ENCODE data around the gene NPAS3. TPM values are rescaled to one million over a fixed set of nuclear protein-coding genes. Genes with fewer than 3 reads are reported as not detected.

NPAS3 gene
- total RNA-seq, 1 experiment from 2014 or later: not detected

DNA sequence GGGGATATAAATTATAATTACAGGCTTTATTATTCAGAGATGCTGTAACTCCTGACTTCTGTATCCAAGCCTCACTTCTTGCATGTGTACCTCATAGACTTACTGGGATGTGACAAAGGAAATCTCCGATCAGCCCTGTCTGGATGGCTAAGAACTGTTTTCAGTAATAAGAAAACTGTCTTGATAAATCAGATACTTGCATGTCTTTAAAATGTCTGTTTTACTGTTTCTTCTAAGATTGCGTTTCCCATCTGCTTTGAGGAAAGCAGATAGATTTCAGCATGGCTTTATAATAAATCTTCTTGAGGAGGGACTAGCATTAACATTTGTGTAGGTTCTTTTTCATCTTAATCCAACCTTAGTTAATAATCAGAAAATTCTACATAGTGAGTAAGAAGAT is 616.3 kb downstream of the NPAS3 start:
- H3K36me3 ChIP-seq (ENCODE audit: control insufficient read depth in 1 of 2, insufficient read depth in 2 of 2, low read length in 2 of 2): no peaks in the 10 kb centered on the region
- intact Hi-C loops (cut with micrococcal nuclease): no loop called here
- no peak overlapping the region for H3K27ac ChIP-seq (ENCODE audit: low read depth, low read length)
- CTCF ChIA-PET: no interaction called here
- no peak overlapping the region for H3K4me2 ChIP-seq (ENCODE audit: low read length)
- DNase-seq (ENCODE audit: low read depth, low spot score) (no peak), ATAC-seq (no peak)
- H2AFZ ChIP-seq (ENCODE audit: low read depth, low read length, poor library complexity, severe bottlenecking): no peak overlapping the region
- H3K9me2 ChIP-seq (ENCODE audit: insufficient read depth): no peaks in the 10 kb centered on the region
- no peak overlapping the region for H3K4me3 ChIP-seq (replicated peaks in 1 of 2; ENCODE audit: low read depth in 1 of 2, low read length in 2 of 2)
- no peaks in the 10 kb centered on the region for H3K4me1 ChIP-seq (ENCODE audit: control insufficient read depth in 1 of 2, insufficient read depth in 2 of 2, low read length in 2 of 2)
- no peaks in the 10 kb centered on the region for H3K27me3 ChIP-seq (ENCODE audit: insufficient read depth, low read length)
- no TSS peak for BruUV-seq (replicated peaks)
- POLR2A ChIA-PET: no interaction called here
- TF ChIP-seq CEBPB (IDR thresholded peaks at IDR 0.05; ENCODE audit: low read depth) (no peak), ZNF274 (IDR thresholded peaks at IDR 0.05; ENCODE audit: low read depth, low read length) (no peak), EZH2phosphoT487 (IDR thresholded peaks at IDR 0.05; ENCODE audit: borderline replicate concordance) (no peak), YY1 (IDR thresholded peaks at IDR 0.05; ENCODE audit: extremely low read depth, insufficient replicate concordance, low read depth, low read length) (no peak), JUND (IDR thresholded peaks at IDR 0.05) (no peak), ZFX (IDR thresholded peaks at IDR 0.05) (no peak), TCF7L2 (IDR thresholded peaks at IDR 0.05; ENCODE audit: borderline replicate concordance, extremely low read depth, insufficient read depth, insufficient read length) (no peak)
- TF ChIP-seq, protein P1, sequence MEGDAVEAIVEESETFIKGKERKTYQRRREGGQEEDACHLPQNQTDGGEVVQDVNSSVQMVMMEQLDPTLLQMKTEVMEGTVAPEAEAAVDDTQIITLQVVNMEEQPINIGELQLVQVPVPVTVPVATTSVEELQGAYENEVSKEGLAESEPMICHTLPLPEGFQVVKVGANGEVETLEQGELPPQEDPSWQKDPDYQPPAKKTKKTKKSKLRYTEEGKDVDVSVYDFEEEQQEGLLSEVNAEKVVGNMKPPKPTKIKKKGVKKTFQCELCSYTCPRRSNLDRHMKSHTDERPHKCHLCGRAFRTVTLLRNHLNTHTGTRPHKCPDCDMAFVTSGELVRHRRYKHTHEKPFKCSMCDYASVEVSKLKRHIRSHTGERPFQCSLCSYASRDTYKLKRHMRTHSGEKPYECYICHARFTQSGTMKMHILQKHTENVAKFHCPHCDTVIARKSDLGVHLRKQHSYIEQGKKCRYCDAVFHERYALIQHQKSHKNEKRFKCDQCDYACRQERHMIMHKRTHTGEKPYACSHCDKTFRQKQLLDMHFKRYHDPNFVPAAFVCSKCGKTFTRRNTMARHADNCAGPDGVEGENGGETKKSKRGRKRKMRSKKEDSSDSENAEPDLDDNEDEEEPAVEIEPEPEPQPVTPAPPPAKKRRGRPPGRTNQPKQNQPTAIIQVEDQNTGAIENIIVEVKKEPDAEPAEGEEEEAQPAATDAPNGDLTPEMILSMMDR (IDR thresholded peaks at IDR 0.05 in 2 of 3, conservative IDR thresholded peaks at IDR 0.05 in 1 of 3; ENCODE audit: borderline replicate concordance in 1 of 3, insufficient read depth in 1 of 3, low read depth in 2 of 3, low read length in 2 of 3): no peak
- TF ChIP-seq, protein P2, sequence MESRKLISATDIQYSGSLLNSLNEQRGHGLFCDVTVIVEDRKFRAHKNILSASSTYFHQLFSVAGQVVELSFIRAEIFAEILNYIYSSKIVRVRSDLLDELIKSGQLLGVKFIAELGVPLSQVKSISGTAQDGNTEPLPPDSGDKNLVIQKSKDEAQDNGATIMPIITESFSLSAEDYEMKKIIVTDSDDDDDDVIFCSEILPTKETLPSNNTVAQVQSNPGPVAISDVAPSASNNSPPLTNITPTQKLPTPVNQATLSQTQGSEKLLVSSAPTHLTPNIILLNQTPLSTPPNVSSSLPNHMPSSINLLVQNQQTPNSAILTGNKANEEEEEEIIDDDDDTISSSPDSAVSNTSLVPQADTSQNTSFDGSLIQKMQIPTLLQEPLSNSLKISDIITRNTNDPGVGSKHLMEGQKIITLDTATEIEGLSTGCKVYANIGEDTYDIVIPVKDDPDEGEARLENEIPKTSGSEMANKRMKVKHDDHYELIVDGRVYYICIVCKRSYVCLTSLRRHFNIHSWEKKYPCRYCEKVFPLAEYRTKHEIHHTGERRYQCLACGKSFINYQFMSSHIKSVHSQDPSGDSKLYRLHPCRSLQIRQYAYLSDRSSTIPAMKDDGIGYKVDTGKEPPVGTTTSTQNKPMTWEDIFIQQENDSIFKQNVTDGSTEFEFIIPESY (IDR thresholded peaks at IDR 0.05; ENCODE audit: extremely low read depth, insufficient replicate concordance, low read length): no peak
- RAD21 ChIA-PET (ENCODE audit: low non-redundant PET in 1 of 2, low total read pairs in 2 of 2, uncharacterized antibody in 2 of 2, unreplicated experiment in 2 of 2): no interaction called here
- no peaks in the 10 kb centered on the region for H3K79me2 ChIP-seq (ENCODE audit: insufficient read depth, low read length)
- no peak overlapping the region for H3K9ac ChIP-seq (ENCODE audit: low read length)
- no peaks in the 10 kb centered on the region for H3K9me3 ChIP-seq (ENCODE audit: control insufficient read depth in 1 of 2, insufficient read depth in 1 of 2, low read depth in 1 of 2, low read length in 2 of 2)
- H4K20me1 ChIP-seq (ENCODE audit: insufficient read depth): no peaks in the 10 kb centered on the region
